ENCODE measurements around the gene BMPR2. TPM values are rescaled to one million over a fixed set of nuclear protein-coding genes. Genes with fewer than 3 reads are reported as not detected.
"Not testable (repeated sequence)": the region's sequence is repeated elsewhere in the genome, so short reads cannot be mapped to it uniquely, and the experiment has no call there.

Gene BMPR2
- total RNA-seq, 1 donor: 44.2 TPM

DNA sequence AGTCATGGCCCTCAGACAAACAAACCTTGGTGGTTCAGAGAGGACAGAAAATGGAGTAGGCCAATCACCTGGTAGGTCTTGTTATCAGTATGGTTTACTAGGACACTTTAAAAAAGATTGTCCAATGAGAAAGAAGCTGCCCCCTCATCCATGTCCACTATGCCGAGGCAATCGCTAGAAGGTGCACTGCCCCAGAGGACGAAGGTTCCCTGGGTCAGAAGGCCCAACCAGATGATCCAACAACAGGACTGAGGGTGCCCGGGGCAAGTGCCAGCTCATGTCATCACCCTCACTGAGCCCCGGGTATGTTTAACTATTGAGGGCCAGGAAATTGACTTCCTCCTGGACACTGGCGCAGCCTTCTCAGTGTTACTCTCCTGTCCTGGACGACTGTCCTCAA, 123.7 kb downstream of the BMPR2 start:
- not testable (repeated sequence) for H4K20me1 ChIP-seq (ENCODE audit: insufficient read depth, low read length); H2AFZ ChIP-seq (ENCODE audit: low read length); H3K27ac ChIP-seq (ENCODE audit: low read depth, low read length); H3K4me1 ChIP-seq (ENCODE audit: insufficient read depth, low read length); H3K27me3 ChIP-seq (ENCODE audit: insufficient read depth, low read length); H3K4me2 ChIP-seq (ENCODE audit: insufficient read depth, low read length); H3K9me3 ChIP-seq (ENCODE audit: low read depth, low read length); H3K36me3 ChIP-seq (ENCODE audit: insufficient read depth, low read length); DNase-seq (ENCODE audit: insufficient read length, low spot score, missing footprints); H3K4me3 ChIP-seq (ENCODE audit: insufficient read depth, low read length); H3K79me2 ChIP-seq (ENCODE audit: insufficient read depth, low read length)

GRCh38 chr2:202503276-202503675, 127.1 kb downstream of the BMPR2 start:
- H4K20me1 ChIP-seq (ENCODE audit: insufficient read depth, low read length); H3K4me1 ChIP-seq (ENCODE audit: insufficient read depth, low read length); H3K79me2 ChIP-seq (ENCODE audit: insufficient read depth, low read length); H3K4me2 ChIP-seq (ENCODE audit: insufficient read depth, low read length); DNase-seq (ENCODE audit: insufficient read length, low spot score, missing footprints); H3K36me3 ChIP-seq (ENCODE audit: insufficient read depth, low read length); H3K27ac ChIP-seq (ENCODE audit: low read depth, low read length); H3K4me3 ChIP-seq (ENCODE audit: insufficient read depth, low read length); H3K9me3 ChIP-seq (ENCODE audit: low read depth, low read length); H3K27me3 ChIP-seq (ENCODE audit: insufficient read depth, low read length); H2AFZ ChIP-seq (ENCODE audit: low read length): not testable (repeated sequence)

DNA sequence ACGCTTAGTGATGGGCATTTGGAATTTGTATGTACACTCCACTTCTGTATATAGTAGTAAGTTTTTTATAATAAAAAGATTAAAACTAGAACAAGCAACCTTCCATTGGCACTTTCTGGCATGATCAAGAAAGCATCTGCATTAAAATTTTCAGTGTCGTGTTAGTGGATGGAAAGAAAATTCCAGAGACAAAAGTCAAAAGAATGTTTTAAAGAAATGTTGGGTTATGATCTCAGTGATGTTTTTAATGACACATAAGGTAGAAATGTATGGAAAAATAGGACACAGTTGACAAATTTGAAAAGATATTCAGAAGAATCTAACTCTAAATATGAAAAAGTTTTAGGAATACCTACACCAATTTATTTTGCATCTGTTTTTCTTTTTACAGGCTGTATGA, 132.6 kb downstream of the BMPR2 start:
- Histone ChIP-seq H3K79me2 (ENCODE audit: insufficient read depth, low read length) (peaks cover 8% of the 10 kb centered on the region), H3K4me1 (ENCODE audit: insufficient read depth, low read length) (peaks cover 7% of the 10 kb centered on the region), H3K9me3 (ENCODE audit: low read depth, low read length) (no peaks in the 10 kb centered on the region), H3K27me3 (ENCODE audit: insufficient read depth, low read length) (no peaks in the 10 kb centered on the region), H3K27ac (ENCODE audit: low read depth, low read length) (peak overlapping the region; percentile 68), H2AFZ (ENCODE audit: low read length) (no peak overlapping the region), H4K20me1 (ENCODE audit: insufficient read depth, low read length) (peaks cover 4% of the 10 kb centered on the region), H3K4me3 (ENCODE audit: insufficient read depth, low read length) (no peak overlapping the region), H3K36me3 (ENCODE audit: insufficient read depth, low read length) (peaks cover 3% of the 10 kb centered on the region), H3K4me2 (ENCODE audit: insufficient read depth, low read length) (peak overlapping the region; percentile 37)
- TF ChIP-seq CTCF (IDR thresholded peaks at IDR 0.05; ENCODE audit: extremely low read depth, low read depth, low read length): no peak
- no peak for DNase-seq (ENCODE audit: insufficient read length, low spot score, missing footprints)

DNA sequence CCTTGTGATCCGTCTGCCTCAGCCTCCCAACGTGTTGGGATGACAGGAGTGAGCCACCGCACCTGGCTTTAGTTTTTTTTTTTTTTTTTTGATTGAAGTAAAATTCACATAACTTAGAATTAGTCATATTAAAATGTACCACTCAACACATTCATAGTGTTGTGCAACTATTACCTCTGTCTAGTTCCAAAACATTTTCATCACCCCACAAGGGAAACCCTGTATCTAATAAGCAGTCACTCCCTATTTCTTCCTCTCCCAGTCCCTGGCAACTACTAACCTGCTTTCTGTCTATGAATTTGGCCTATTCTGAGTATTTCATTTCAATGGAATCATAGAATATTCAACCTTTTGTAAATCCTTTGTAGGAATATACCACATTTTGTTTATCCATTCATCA, 134.8 kb downstream of the BMPR2 start:
- Histone ChIP-seq H3K36me3 (ENCODE audit: insufficient read depth, low read length) (peaks cover 10% of the 10 kb centered on the region), H3K4me3 (ENCODE audit: insufficient read depth, low read length) (no peak overlapping the region), H3K4me1 (ENCODE audit: insufficient read depth, low read length) (peaks cover 7% of the 10 kb centered on the region), H3K4me2 (ENCODE audit: insufficient read depth, low read length) (no peak overlapping the region), H3K27ac (ENCODE audit: low read depth, low read length) (no peak overlapping the region), H3K9me3 (ENCODE audit: low read depth, low read length) (no peaks in the 10 kb centered on the region), H4K20me1 (ENCODE audit: insufficient read depth, low read length) (peaks cover 4% of the 10 kb centered on the region), H2AFZ (ENCODE audit: low read length) (no peak overlapping the region), H3K27me3 (ENCODE audit: insufficient read depth, low read length) (no peaks in the 10 kb centered on the region), H3K79me2 (ENCODE audit: insufficient read depth, low read length) (peaks cover 8% of the 10 kb centered on the region)
- DNase-seq (ENCODE audit: insufficient read length, low spot score, missing footprints): no peak
- TF ChIP-seq CTCF (IDR thresholded peaks at IDR 0.05; ENCODE audit: extremely low read depth, low read depth, low read length): no peak

- TF ChIP-seq CTCF (IDR thresholded peaks at IDR 0.05; ENCODE audit: extremely low read depth, low read depth, low read length): no peak
- Histone ChIP-seq H3K9me3 (ENCODE audit: low read depth, low read length) (no peaks in the 10 kb centered on the region), H3K79me2 (ENCODE audit: insufficient read depth, low read length) (peaks cover 8% of the 10 kb centered on the region), H3K36me3 (ENCODE audit: insufficient read depth, low read length) (peaks cover 10% of the 10 kb centered on the region), H3K4me3 (ENCODE audit: insufficient read depth, low read length) (no peak overlapping the region), H4K20me1 (ENCODE audit: insufficient read depth, low read length) (peaks cover 4% of the 10 kb centered on the region), H3K27me3 (ENCODE audit: insufficient read depth, low read length) (no peaks in the 10 kb centered on the region), H3K4me2 (ENCODE audit: insufficient read depth, low read length) (no peak overlapping the region), H2AFZ (ENCODE audit: low read length) (no peak overlapping the region), H3K27ac (ENCODE audit: low read depth, low read length) (no peak overlapping the region), H3K4me1 (ENCODE audit: insufficient read depth, low read length) (peaks cover 7% of the 10 kb centered on the region)
- DNase-seq (ENCODE audit: insufficient read length, low spot score, missing footprints): no peak
Measured at GRCh38 chr2:202512176-202512575, 136.0 kb downstream of the BMPR2 start.

Measured in osteoblast (primary cell).